KMS-11 (cell line): ENCODE data around the gene SLC17A7.

ENCODE experiments used
- H2AFZ ChIP-seq: fragments of 200-600 bp; sonication (generic); 2 replicates; pipeline ENCODE4 v1.6.1; 2016; ENCODE audit warnings: antibody characterized with exemption, mixed run types, low read depth
- H3K27ac ChIP-seq: fragments of 200-600 bp; sonication (generic); 2 replicates; pipeline ENCODE4 v1.6.1; 2016; ENCODE audit warnings: mild to moderate bottlenecking, mixed run types
- H3K27me3 ChIP-seq: fragments of 200-600 bp; sonication (generic); 2 replicates; pipeline ENCODE4 v1.6.1; 2017; ENCODE audit warnings: mild to moderate bottlenecking, low read depth, mixed run types, moderate library complexity; ENCODE audit not compliant: insufficient read depth
- H3K36me3 ChIP-seq: fragments of 200-600 bp; sonication (generic); 2 replicates; pipeline ENCODE4 v1.6.1; 2017; ENCODE audit warnings: mild to moderate bottlenecking, mixed run types; ENCODE audit not compliant: insufficient read depth
- H3K4me1 ChIP-seq: fragments of 200-600 bp; sonication (generic); 2 replicates; pipeline ENCODE4 v1.6.1; 2016; ENCODE audit warnings: mild to moderate bottlenecking, low read depth, mixed run types; ENCODE audit not compliant: poor library complexity, severe bottlenecking
- H3K4me2 ChIP-seq: fragments of 200-600 bp; sonication (generic); 2 replicates; pipeline ENCODE4 v1.7.0; 2016; ENCODE audit warnings: mild to moderate bottlenecking, mixed run types
- H3K4me3 ChIP-seq: fragments of 200-600 bp; sonication (generic); IDR thresholded peaks from 2 replicates; pipeline ENCODE4 v1.6.1; 2017; ENCODE audit warnings: low read depth, low read length, mixed read lengths; ENCODE audit not compliant: insufficient read depth
- H3K79me2 ChIP-seq: fragments of 200-600 bp; sonication (generic); 2 replicates; pipeline ENCODE4 v1.6.1; 2016; ENCODE audit warnings: low read depth, mixed run types; ENCODE audit not compliant: insufficient read depth
- H3K9ac ChIP-seq: fragments of 200-600 bp; sonication (generic); 2 replicates; pipeline ENCODE4 v1.6.1; 2016; ENCODE audit warnings: mild to moderate bottlenecking, mixed run types
- H4K20me1 ChIP-seq: fragments of 200-600 bp; sonication (generic); 2 replicates; pipeline ENCODE4 v1.6.1; 2016; ENCODE audit warnings: mild to moderate bottlenecking, mixed run types; ENCODE audit not compliant: insufficient read depth
- CTCF ChIP-seq: fragments of 200-600 bp; sonication (generic); conservative IDR thresholded peaks from 2 replicates; pipeline ENCODE4 v1.6.1; 2017; ENCODE audit warnings: low read depth, mild to moderate bottlenecking, antibody characterized with exemption, low read length, moderate library complexity, mixed read lengths

SLC17A7 gene

GRCh38 chr19:49453013-49453756 is 11.9 kb upstream of the SLC17A7 start, which contains the start of gene ALDH16A1:
TSS of gene ALDH16A1 (plus strand) at chr19:49453225. CDS start at chr19:49453332, 107 bp downstream.
- Histone ChIP-seq H3K27me3 (no peaks in the 10 kb centered on the region), H3K4me1 (peaks cover 55% of the 10 kb centered on the region), H2AFZ (peak within 1 kb of the TSS; percentile 59), H4K20me1 (no peaks in the 10 kb centered on the region), H3K9ac (peak within 1 kb of the TSS; percentile 81), H3K36me3 (no peaks in the 10 kb centered on the region), H3K79me2 (peaks cover 24% of the 10 kb centered on the region), H3K27ac (peak within 1 kb of the TSS; percentile 88), H3K4me2 (peak within 1 kb of the TSS; percentile 65), H3K4me3 (no peak within 1 kb of the TSS)
- TF ChIP-seq CTCF, result no peak

- H3K36me3 ChIP-seq, result no peaks in the 10 kb centered on the region
- peak within 1 kb of the TSS; percentile 60; the same call in 1 of the 2 replicates for H2AFZ ChIP-seq
- peak within 1 kb of the TSS; percentile 70 for H3K4me2 ChIP-seq
- H3K27me3 ChIP-seq, result no peaks in the 10 kb centered on the region
- peaks cover 24% of the 10 kb centered on the region for H3K79me2 ChIP-seq
- H3K4me3 ChIP-seq, result peak within 1 kb of the TSS; percentile 39
- peak within 1 kb of the TSS; percentile 88 for H3K27ac ChIP-seq
- no peaks in the 10 kb centered on the region for H4K20me1 ChIP-seq
- TF ChIP-seq CTCF, result no peak
- peaks cover 39% of the 10 kb centered on the region for H3K4me1 ChIP-seq
- peak within 1 kb of the TSS; percentile 81; the same call in 1 of the 2 replicates for H3K9ac ChIP-seq
Measured at GRCh38 chr19:49451430-49452181, 10.3 kb upstream of the SLC17A7 start, which contains the start of gene PIH1D1. TSS of gene PIH1D1 (minus strand) at chr19:49451814. CDS start at chr19:49451574, 240 bp downstream.

DNA sequence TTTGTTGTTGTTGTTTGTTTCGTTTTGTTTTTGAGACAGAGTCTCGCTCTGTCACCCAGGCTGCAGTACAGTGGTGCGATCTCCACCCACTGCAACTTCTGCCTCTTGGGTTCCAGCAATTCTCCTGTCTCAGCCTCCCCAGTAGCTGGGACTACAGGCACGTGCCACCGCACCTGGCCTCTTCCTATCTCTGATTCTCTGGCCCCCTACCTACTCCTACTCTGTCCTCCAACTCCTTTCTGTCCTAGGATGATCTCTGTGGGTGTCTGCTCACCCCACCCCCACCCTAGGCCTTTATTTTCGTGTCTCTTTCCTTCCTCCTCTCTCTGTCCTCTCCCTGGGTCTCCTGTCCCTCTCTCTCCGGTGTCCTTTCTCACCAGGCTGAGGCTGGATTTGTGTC is 9.1 kb upstream of the SLC17A7 start:
- Histone ChIP-seq H3K27ac (no peak overlapping the region), H3K4me2 (peak overlapping the region; percentile 70; the same call in 1 of the 2 replicates), H3K4me1 (peaks cover 28% of the 10 kb centered on the region), H3K4me3 (no peak overlapping the region), H4K20me1 (no peaks in the 10 kb centered on the region), H3K79me2 (peaks cover 24% of the 10 kb centered on the region), H3K36me3 (no peaks in the 10 kb centered on the region), H3K27me3 (no peaks in the 10 kb centered on the region), H2AFZ (no peak overlapping the region), H3K9ac (no peak overlapping the region)
- no peak for TF ChIP-seq CTCF

- Histone ChIP-seq H3K27ac (no peak overlapping the region), H3K4me2 (no peak overlapping the region), H3K4me1 (peaks cover 21% of the 10 kb centered on the region)
Measured at GRCh38 chr19:49448432-49448786, 7.1 kb upstream of the SLC17A7 start.

More at GRCh38 chr19:49448432-49448786, 7.1 kb upstream of the SLC17A7 start:
- H3K4me3 ChIP-seq, result no peak overlapping the region
- no peaks in the 10 kb centered on the region for H3K36me3 ChIP-seq
- no peaks in the 10 kb centered on the region for H4K20me1 ChIP-seq
- no peaks in the 10 kb centered on the region for H3K27me3 ChIP-seq
- H2AFZ ChIP-seq, result no peak overlapping the region
- TF ChIP-seq CTCF, result no peak
- peaks cover 9% of the 10 kb centered on the region; the same call in 1 of the 2 replicates for H3K79me2 ChIP-seq
- H3K9ac ChIP-seq, result no peak overlapping the region
